ENCODE results near the gene RHEB. TPM values are rescaled to one million over a fixed set of nuclear protein-coding genes. Genes with fewer than 3 reads are reported as not detected.

Gene RHEB
- total RNA-seq, 4 donors from 2014 or later, result 107 to 229 (median 155) TPM

GRCh38 chr7:151454932-151455530 is 64.7 kb downstream of the RHEB start:
- WGBS, 2 donors (ENCODE audit: low coverage in 1 of 2), result 85% methylated on average over 4 of the region's 15 CpGs; no CpG with 5 or more reads in 1 of the 2 donors
- TF ChIP-seq EP300 (IDR thresholded peaks at IDR 0.05) (no peak), CTCF (IDR thresholded peaks at IDR 0.05) (no peak), POLR2A (IDR thresholded peaks at IDR 0.05) (no peak), POLR2AphosphoS5 (IDR thresholded peaks at IDR 0.05) (no peak)
- Histone ChIP-seq H3K27me3 (no peaks in the 10 kb centered on the region), H3K4me3 (no peak overlapping the region), H3K36me3 (no peaks in the 10 kb centered on the region), H3K27ac (no peak overlapping the region), H3K9me3 (no peaks in the 10 kb centered on the region), H3K4me1 (peaks cover 0 to 12% (median 7%) of the 10 kb centered on the region in 3 donors)
- ATAC-seq, result no peak

- WGBS, 2 donors (ENCODE audit: low coverage in 1 of 2), result 91 to 100% methylated on average over 2 to 11 of the region's 14 CpGs
- no peak for ATAC-seq
- TF ChIP-seq EP300 (IDR thresholded peaks at IDR 0.05) (no peak), POLR2AphosphoS5 (IDR thresholded peaks at IDR 0.05) (no peak), CTCF (IDR thresholded peaks at IDR 0.05) (no peak), POLR2A (IDR thresholded peaks at IDR 0.05) (no peak)
Measured at GRCh38 chr7:151454305-151454704, 65.4 kb downstream of the RHEB start.

GRCh38 chr7:151453326-151453791 is 66.3 kb downstream of the RHEB start:
- H3K9me3 ChIP-seq, result no peaks in the 10 kb centered on the region
- no peaks in the 10 kb centered on the region for H3K36me3 ChIP-seq
- H3K4me3 ChIP-seq, result no peak overlapping the region
- TF ChIP-seq POLR2A (IDR thresholded peaks at IDR 0.05) (no peak), EP300 (IDR thresholded peaks at IDR 0.05) (no peak)
- no peak for ATAC-seq
- no peak overlapping the region for H3K27ac ChIP-seq
- 61 to 83% methylated on average over 2 to 5 of the region's 13 CpGs for WGBS, 2 donors (ENCODE audit: low coverage in 1 of 2)
- H3K4me1 ChIP-seq, result peaks cover 0 to 2% (median 0%) of the 10 kb centered on the region in 3 donors
- no peaks in the 10 kb centered on the region for H3K27me3 ChIP-seq

More at GRCh38 chr7:151454305-151454704, 65.4 kb downstream of the RHEB start:
- Histone ChIP-seq H3K27me3 (no peaks in the 10 kb centered on the region), H3K36me3 (no peaks in the 10 kb centered on the region), H3K9me3 (no peaks in the 10 kb centered on the region), H3K4me3 (no peak overlapping the region), H3K27ac (no peak overlapping the region), H3K4me1 (peaks cover 0 to 5% (median 4%) of the 10 kb centered on the region in 3 donors)

- H3K4me1 ChIP-seq, result peaks cover 0 to 7% (median 0%) of the 10 kb centered on the region in 3 donors
- H3K27ac ChIP-seq, result no peak overlapping the region
- H3K4me3 ChIP-seq, result no peak overlapping the region
- H3K9me3 ChIP-seq, result no peaks in the 10 kb centered on the region
- TF ChIP-seq CTCF (IDR thresholded peaks at IDR 0.05) (no peak), POLR2AphosphoS5 (IDR thresholded peaks at IDR 0.05) (no peak), POLR2A (IDR thresholded peaks at IDR 0.05) (no peak), EP300 (IDR thresholded peaks at IDR 0.05) (no peak)
- ATAC-seq, result no peak
- 80 to 95% methylated on average over 3 to 4 of the region's 15 CpGs for WGBS, 2 donors (ENCODE audit: low coverage in 1 of 2)
- H3K36me3 ChIP-seq, result no peaks in the 10 kb centered on the region
- no peaks in the 10 kb centered on the region for H3K27me3 ChIP-seq
Measured at GRCh38 chr7:151452680-151453325, 66.9 kb downstream of the RHEB start.

GRCh38 chr7:151451626-151452571 is 67.8 kb downstream of the RHEB start:
- Histone ChIP-seq H3K27me3 (no peaks in the 10 kb centered on the region), H3K27ac (no peak overlapping the region), H3K36me3 (no peaks in the 10 kb centered on the region), H3K4me1 (peaks cover 0 to 10% (median 0%) of the 10 kb centered on the region in 3 donors), H3K4me3 (no peak overlapping the region), H3K9me3 (no peaks in the 10 kb centered on the region)
- ATAC-seq, result no peak
- TF ChIP-seq CTCF (IDR thresholded peaks at IDR 0.05) (no peak), POLR2A (IDR thresholded peaks at IDR 0.05) (no peak), POLR2AphosphoS5 (IDR thresholded peaks at IDR 0.05) (no peak), EP300 (IDR thresholded peaks at IDR 0.05) (no peak)
- 74 to 100% methylated on average over 1 to 5 of the region's 23 CpGs for WGBS, 2 donors (ENCODE audit: low coverage in 1 of 2)

All from gastroesophageal sphincter (tissue), 4 donors.